ENCODE data around the gene EXOC3L1. TPM values are rescaled to one million over a fixed set of nuclear protein-coding genes. Genes with fewer than 3 reads are reported as not detected.

The EXOC3L1 gene
- total RNA-seq, 1 donor from 2014 or later = 0.45 TPM

GRCh38 chr16:67190448-67191399 lies 788 bp upstream of the EXOC3L1 start:
- Histone ChIP-seq H3K79me2 (ENCODE audit: insufficient read depth, low read length) (peaks cover 36% of the 10 kb centered on the region), H3K4me2 (ENCODE audit: low read length) (no peak overlapping the region), H3K27ac (ENCODE audit: low read depth, low read length) (no peak overlapping the region), H3K36me3 (ENCODE audit: insufficient read depth, low read length) (peaks cover 18% of the 10 kb centered on the region), H2AFZ (ENCODE audit: low read depth, low read length) (no peak overlapping the region), H4K20me1 (ENCODE audit: insufficient read depth, low read length) (peaks cover 40% of the 10 kb centered on the region), H3K4me1 (ENCODE audit: insufficient read depth, low read length) (peaks cover 15% of the 10 kb centered on the region), H3K27me3 (ENCODE audit: insufficient read depth, low read length) (no peaks in the 10 kb centered on the region), H3K9ac (ENCODE audit: low read length) (no peak overlapping the region), H3K9me3 (ENCODE audit: insufficient read depth, low read depth, low read length) (no peaks in the 10 kb centered on the region), H3K4me3 (ENCODE audit: insufficient read depth, low read depth, low read length) (no peak overlapping the region)
- Mint-ChIP-seq H3K4me3 (ENCODE audit: unreplicated experiment) (peak overlapping the region; percentile 93), H3K9me3 (ENCODE audit: unreplicated experiment) (no peaks in the 10 kb centered on the region), H3K36me3 (ENCODE audit: low read depth, unreplicated experiment) (peaks cover 15% of the 10 kb centered on the region), H3K4me1 (ENCODE audit: low read depth, unreplicated experiment) (peaks cover 21% of the 10 kb centered on the region), H3K27ac (ENCODE audit: unreplicated experiment) (no peak overlapping the region), H3K27me3 (ENCODE audit: low read depth, unreplicated experiment) (no peaks in the 10 kb centered on the region)
- no peak for TF ChIP-seq EZH2 (IDR thresholded peaks at IDR 0.05; ENCODE audit: insufficient read depth, low read length)
- TF ChIP-seq CTCF (IDR thresholded peaks at IDR 0.05; ENCODE audit: insufficient read depth, low read depth, low read length) = no peak
- no peak for DNase-seq (ENCODE audit: low read depth)
- no peak for FAIRE-seq

- Mint-ChIP-seq H3K4me3 (ENCODE audit: unreplicated experiment) (no peak overlapping the region), H3K4me1 (ENCODE audit: low read depth, unreplicated experiment) (peaks cover 27% of the 10 kb centered on the region)
These were observed 1.1 kb downstream of the EXOC3L1 start for GRCh38 chr16:67188798-67189197.

More at GRCh38 chr16:67188798-67189197, 1.1 kb downstream of the EXOC3L1 start:
- H3K9ac ChIP-seq (ENCODE audit: low read length) = no peak overlapping the region
- FAIRE-seq = no peak
- H3K27ac ChIP-seq (ENCODE audit: low read depth, low read length) = no peak overlapping the region
- no peak for DNase-seq (ENCODE audit: low read depth)
- H3K27me3 Mint-ChIP-seq (ENCODE audit: low read depth, unreplicated experiment) = no peaks in the 10 kb centered on the region
- H3K27me3 ChIP-seq (ENCODE audit: insufficient read depth, low read length) = no peaks in the 10 kb centered on the region
- peaks cover 3% of the 10 kb centered on the region for H3K36me3 Mint-ChIP-seq (ENCODE audit: low read depth, unreplicated experiment)
- peaks cover 21% of the 10 kb centered on the region for H3K4me1 ChIP-seq (ENCODE audit: insufficient read depth, low read length)
- H3K9me3 Mint-ChIP-seq (ENCODE audit: unreplicated experiment) = no peaks in the 10 kb centered on the region
- no peak overlapping the region for H3K27ac Mint-ChIP-seq (ENCODE audit: unreplicated experiment)
- peaks cover 18% of the 10 kb centered on the region for H3K79me2 ChIP-seq (ENCODE audit: insufficient read depth, low read length)
- peaks cover 1% of the 10 kb centered on the region for H3K36me3 ChIP-seq (ENCODE audit: insufficient read depth, low read length)
- H3K4me2 ChIP-seq (ENCODE audit: low read length) = no peak overlapping the region
- no peak overlapping the region for H2AFZ ChIP-seq (ENCODE audit: low read depth, low read length)
- no peak for TF ChIP-seq EZH2 (IDR thresholded peaks at IDR 0.05; ENCODE audit: insufficient read depth, low read length)
- TF ChIP-seq CTCF (IDR thresholded peaks at IDR 0.05; ENCODE audit: insufficient read depth, low read depth, low read length) = no peak
- H3K9me3 ChIP-seq (ENCODE audit: insufficient read depth, low read depth, low read length) = no peaks in the 10 kb centered on the region
- H4K20me1 ChIP-seq (ENCODE audit: insufficient read depth, low read length) = peaks cover 34% of the 10 kb centered on the region
- H3K4me3 ChIP-seq (ENCODE audit: insufficient read depth, low read depth, low read length) = no peak overlapping the region

All from astrocyte (in vitro differentiated cells and primary cell).